OCI-LY1 (cell line): ENCODE measurements around the gene SIRT2.

Experiments
- EZH2 ChIP-seq: fragments of 200-600 bp; sonication (generic), shearing (Covaris generic); IDR thresholded peaks from 2 replicates; pipeline ENCODE4 v1.8.0; 2017; ENCODE audit warnings: borderline replicate concordance, mixed run types, mild to moderate bottlenecking, antibody characterized with exemption, low read length, moderate library complexity, mixed read lengths
- TF ChIP-seq, protein P1 (sequence below): fragments of 200-600 bp; sonication (generic), shearing (Covaris generic); IDR thresholded peaks from 2 replicates; pipeline ENCODE4 v1.5.1; 2017; ENCODE audit warnings: mild to moderate bottlenecking, antibody characterized with exemption, low read length, moderate library complexity, mixed read lengths

DNA sequence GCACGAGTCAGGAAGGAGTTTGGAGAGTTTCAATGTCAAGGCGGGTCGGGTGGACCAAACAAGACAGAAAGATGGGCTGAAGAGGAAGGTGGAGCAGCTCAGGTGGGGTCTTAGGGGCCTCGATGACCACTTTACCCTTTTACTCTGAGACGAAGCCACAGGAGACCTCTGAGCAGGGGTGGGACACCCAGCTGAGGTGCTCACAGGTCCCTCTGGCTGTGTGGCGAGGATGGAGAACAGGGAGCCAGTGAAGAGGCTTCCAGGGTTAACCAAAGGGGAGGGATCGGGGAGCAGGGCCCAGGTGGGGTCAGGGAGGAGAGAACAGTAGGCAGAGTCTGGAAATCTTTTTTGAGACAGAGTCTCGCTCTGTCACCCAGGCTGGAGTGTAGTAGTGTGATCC is 14.5 kb upstream of the SIRT2 start:
- TF ChIP-seq, protein P1, sequence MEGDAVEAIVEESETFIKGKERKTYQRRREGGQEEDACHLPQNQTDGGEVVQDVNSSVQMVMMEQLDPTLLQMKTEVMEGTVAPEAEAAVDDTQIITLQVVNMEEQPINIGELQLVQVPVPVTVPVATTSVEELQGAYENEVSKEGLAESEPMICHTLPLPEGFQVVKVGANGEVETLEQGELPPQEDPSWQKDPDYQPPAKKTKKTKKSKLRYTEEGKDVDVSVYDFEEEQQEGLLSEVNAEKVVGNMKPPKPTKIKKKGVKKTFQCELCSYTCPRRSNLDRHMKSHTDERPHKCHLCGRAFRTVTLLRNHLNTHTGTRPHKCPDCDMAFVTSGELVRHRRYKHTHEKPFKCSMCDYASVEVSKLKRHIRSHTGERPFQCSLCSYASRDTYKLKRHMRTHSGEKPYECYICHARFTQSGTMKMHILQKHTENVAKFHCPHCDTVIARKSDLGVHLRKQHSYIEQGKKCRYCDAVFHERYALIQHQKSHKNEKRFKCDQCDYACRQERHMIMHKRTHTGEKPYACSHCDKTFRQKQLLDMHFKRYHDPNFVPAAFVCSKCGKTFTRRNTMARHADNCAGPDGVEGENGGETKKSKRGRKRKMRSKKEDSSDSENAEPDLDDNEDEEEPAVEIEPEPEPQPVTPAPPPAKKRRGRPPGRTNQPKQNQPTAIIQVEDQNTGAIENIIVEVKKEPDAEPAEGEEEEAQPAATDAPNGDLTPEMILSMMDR = no peak
- TF ChIP-seq EZH2 = no peak
